Stimulated activated CD4-positive, alpha-beta T cell treated with anti-CD3 and anti-CD28 coated beads, Interleukin-15, amount 100 ng/mL, for 24 hours (primary cell): ENCODE measurements around the gene COPZ1.

Experiments used
- DNase-seq: peaks from one replicate; pipeline ENCODE4 v3.0.0-alpha.2; 2020

The COPZ1 gene

DNA sequence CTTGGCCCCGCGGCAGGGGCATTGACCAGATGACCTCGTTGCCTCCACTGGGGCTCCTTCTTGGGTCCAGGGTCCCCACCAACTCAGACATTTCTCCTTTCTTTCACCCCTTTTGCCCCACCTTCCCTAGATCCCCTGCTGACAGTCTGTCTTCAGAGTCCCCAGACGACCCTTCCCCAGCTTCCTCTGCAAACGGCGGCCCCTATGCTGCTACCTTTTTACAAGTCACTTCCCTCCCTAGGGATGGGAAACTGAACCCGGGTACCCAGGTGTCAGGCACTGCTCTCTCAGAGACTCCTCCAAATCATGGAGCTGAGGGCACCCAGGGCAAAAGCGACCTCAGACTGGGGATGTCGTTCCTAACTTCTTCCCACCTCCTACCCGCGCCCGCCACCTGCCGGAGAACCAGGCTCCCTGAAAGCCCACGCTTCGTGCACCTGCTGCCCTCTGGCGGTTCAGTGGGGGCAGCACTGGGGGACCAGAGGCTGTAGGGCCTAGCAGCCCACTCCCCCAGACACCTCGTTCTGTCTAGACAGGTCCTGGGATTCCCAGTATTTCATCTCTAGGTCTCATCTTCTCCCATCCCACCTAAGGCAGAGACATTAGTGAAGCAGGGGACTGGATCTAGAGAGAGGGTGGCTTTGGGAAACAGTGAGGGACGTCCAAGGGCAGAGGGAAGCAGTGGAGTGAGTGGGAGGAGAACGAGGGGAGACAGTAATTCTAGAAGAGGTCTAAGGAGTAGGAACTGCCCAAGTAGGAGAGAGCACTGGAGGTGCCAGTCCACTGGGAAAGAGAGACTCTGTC is 54.7 kb downstream of the COPZ1 start:
- peak; percentile 95 for DNase-seq

DNA sequence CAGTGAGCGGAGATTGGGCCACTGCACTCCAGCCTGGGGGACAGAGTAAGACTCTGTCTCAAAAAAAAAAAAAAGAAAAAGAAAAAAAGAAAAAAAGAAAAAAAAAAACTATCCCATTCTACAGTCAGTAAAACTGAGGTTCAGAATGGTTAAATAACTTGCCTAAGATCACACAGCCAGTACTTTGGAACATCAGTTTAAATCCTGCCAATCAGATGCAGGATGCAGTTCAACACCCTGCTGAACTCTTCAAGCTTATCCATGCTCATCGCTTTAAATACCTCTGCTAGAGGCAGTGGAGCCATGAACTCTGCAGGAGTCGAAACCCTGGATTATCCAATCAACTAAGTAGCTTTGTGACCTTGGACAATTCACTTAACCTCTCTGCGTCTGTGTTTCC is 56.2 kb downstream of the COPZ1 start:
- DNase-seq = no peak

DNA sequence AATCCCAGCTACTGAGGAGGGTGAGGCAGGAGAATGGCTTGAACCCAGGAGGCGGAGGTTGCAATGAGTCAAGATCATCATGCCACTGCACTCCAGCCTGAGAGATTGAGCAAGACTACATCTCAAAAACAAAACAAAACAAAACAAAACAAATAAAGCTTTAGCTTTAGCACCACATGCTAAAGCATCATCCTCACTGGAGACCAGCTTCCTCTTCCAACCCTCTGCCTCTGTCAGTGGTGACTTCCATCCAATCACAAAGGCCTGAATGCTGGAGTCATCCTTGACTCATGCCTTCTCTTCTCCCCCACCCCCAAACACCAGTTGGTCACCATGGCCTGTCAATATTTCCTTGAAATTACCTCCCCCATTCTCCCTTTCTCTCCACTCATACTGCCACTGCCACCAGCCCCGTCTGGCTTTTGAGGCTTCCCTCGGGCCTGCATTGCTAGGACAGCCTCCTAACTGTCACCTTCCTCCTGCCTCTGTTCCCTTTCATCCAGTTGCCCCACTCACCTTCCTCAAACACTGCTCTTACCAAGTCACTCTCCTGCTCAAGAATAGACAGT is 58.2 kb downstream of the COPZ1 start:
- DNase-seq = peak; percentile 35

DNA sequence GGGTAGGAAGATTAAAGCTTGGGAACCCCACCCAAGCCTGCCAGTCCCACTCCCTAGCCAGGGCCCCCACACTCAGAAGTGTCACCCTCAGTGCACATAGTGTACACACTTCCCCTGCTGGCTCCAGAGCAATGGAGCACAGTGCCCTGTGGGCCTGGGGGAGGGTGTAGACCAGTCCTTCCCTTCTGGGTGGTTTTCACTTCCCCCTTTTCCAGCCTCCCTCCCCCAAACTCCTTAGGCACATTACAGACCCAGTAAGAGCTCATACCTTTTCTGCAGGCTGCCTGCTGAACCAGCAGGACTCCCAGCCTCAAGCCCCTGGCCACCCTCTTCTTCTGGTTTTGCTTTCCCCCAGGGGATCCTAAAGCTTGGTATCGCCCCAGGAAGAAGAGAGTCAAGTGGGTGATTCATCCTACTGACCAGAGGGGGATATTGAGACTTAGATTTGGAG is 59.7 kb downstream of the COPZ1 start, which contains the start of gene ZNF385A:
Gene ZNF385A, minus strand, starts transcription at position 143 of the 451 bp plus-strand sequence. CDS start 219 bp downstream, outside the sequence.
- DNase-seq = no peak

GRCh38 chr12:54385251-54385914 is 60.5 kb downstream of the COPZ1 start:
- DNase-seq = no peak

DNA sequence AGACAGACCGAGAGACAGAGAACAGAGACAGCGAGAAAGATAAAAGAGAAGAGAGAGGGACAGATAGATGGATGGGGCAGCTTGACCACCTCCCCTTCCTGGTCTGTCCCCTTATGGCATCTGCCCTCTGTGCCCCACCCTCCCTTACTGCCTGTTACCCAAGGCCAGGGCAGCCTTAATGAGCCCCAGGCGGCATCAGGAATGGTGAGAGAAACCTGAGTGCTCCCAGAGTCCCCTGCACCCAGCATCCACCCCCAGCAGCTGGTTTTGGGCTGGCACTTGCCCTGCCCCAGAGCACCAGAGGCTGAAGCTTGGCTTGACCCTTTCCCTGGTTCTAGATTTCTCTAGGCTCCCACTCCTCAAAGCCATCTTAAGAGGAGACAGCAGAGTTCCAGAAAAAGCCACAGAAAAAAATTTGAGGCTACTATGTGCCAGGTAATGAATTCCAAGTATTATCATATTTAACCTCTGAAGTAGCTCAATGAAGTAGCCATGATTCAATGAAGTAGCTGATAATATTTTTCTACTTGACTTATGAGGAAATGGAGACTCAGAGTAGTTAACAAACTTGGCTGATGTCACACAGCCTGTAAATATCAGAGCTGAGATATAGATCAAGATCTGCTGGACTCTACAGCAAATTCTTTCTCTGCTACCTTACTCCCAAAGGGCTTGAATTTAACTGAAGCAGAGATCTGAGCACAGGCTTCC is 61.6 kb downstream of the COPZ1 start:
- DNase-seq = no peak

DNA sequence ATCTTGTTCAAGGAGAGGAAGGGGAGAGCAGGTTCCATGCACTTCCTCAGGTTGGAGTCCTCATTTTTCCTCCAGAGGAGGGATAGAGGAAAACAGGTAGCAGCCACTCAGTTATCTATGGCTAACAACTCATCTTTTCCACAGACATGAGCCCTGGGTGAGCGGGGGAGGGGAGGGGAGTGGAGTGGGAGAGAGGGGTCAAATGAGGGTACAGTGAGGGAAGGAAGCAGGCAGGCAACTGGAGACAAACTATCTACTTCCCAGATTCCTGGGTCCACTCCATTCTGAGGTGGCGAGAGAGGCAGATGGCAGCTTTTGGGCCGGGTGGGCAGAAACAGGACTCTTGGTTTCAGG is 62.2 kb downstream of the COPZ1 start:
- DNase-seq = no peak

GRCh38 chr12:54388237-54389133 is 63.6 kb downstream of the COPZ1 start:
- DNase-seq = no peak

DNA sequence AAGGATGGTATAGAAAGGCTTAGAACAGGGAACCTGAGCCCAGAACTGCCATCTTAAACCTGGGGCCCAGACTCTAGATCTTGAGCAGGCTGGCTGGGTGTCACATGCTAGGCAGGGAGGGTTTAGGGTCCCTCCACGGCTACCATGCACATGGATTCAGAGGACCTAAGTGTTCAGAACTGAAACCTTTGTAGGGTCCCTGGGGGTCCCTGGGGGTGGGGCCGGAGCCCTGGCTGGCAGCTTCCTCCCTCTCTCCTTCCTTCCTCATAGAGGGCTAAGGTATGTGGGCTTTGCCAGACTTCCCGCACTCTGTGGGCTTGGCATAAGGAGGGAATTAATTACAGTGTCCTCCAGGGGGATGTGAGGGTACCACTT is 64.2 kb downstream of the COPZ1 start:
- DNase-seq = no peak

DNA sequence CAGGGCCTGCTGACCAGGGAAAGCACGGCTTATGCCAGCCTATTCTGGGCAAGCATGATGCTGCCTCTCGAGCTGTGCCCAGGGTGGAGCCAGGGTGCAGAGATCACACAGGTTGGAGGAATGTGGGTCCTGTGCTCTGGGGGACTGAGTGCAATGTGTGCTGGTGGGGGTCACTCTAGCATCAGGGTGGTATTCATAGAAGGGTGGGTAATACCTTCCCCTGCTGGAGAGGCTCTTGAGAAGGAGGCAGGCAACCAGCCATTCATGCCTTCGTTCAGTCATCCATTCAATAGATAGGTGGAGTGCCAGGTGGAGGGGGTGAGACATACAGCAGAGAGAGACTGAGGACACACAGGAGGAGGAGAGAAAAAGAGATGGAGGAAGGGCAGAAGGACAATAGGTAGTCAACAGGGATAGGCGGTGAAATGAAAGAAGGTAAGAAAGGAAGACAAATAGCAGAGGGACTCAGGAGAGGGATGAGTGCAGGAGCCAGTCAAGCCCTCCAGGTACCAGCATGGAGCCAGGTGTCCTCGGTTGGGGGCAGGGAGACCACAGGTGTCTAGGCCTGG is 64.8 kb downstream of the COPZ1 start:
- DNase-seq = no peak

GRCh38 chr12:54390176-54390667 is 65.3 kb downstream of the COPZ1 start:
- DNase-seq = no peak

GRCh38 chr12:54390668-54391551 is 66.0 kb downstream of the COPZ1 start:
- DNase-seq = peak; percentile 81

- DNase-seq = no peak
Observed at GRCh38 chr12:54392485-54393206, 67.7 kb downstream of the COPZ1 start.

DNA sequence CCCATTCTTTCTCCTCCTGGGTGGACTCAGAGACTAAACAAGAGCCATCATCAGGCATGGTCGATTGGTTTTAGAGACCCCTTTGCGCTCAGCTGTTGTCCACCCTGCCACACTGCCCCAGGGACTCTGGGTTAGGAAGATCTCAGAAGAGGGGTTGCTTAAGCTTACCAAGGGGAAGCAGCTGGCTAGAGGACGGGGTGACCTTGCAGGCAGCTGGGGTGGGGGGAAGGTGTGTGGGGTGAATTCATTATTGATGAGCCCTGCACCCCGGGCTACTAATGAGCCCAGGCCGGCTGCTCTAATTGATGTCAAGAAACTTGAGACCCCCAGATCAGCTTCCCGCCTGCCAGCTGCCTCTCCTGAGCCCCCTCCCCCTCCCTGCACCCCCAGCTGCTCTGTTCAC is 68.3 kb downstream of the COPZ1 start:
- no peak for DNase-seq

- no peak for DNase-seq
Observed at GRCh38 chr12:54393743-54394142, 68.8 kb downstream of the COPZ1 start.

- DNase-seq = peak; percentile 64
Observed at GRCh38 chr12:54394281-54394719, 69.4 kb downstream of the COPZ1 start.

DNA sequence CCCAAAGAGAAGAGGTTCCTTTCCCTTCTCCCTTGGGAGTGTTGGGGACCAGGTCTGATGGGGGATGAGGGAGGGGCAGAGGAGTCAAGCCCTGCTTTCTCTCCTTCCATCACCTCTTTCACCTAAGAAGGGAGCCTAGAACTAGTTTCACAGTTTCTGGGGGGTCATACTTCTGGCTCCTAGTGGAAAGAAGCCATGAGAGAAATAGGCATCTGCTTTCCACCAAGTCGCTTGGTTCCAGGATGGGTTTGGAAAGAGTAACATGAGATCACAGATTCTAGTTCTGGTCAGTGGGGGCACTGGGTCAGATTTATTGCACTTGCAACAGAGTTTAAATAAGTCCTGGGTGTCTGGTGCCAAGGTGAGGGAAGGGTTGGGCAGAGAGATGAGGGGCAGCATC is 70.1 kb downstream of the COPZ1 start:
- no peak for DNase-seq

DNA sequence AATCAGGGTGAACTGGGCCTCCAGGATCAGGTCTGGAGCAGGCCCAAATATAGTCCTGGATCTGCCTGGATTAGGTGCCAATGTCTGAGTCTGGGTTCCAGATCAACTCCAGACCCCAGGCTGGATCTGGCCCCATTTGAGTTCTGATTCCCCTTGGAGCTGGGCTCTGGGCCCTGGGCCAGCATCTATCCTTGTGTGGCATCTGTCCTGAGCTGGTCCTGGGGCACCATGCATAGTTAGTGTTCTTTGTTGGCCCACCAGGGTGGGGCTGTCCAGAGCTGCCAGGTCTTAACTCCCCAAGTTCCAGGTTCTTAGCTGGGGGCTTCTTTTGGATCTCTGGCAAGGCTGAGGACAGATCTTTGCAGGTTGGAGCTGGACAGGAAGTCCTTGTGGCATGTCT is 70.6 kb downstream of the COPZ1 start:
- no peak for DNase-seq

GRCh38 chr12:54397157-54397556 is 72.2 kb downstream of the COPZ1 start:
- no peak for DNase-seq

- no peak for DNase-seq
Observed at GRCh38 chr12:54398218-54398617, 73.3 kb downstream of the COPZ1 start.
